ENCODE data around the gene FEZ2. TPM values are rescaled to one million over a fixed set of nuclear protein-coding genes. Genes with fewer than 3 reads are reported as not detected.

FEZ2 gene
- polyA plus RNA-seq, 2 of the 4 experiments (the other 2 are of a cell fraction), result 52.5 to 124 TPM

- DNase-seq (ENCODE audit: low read depth in 1 of 2, low spot score in 1 of 2) (no peak), FAIRE-seq (no peak), ATAC-seq (no peak)
- H3K4me1 ChIP-seq, result peaks cover 27% of the 10 kb centered on the region
- TF ChIP-seq USF2 (IDR thresholded peaks at IDR 0.05), result no peak
- TF ChIP-seq CBX8 (IDR thresholded peaks at IDR 0.05), result no peak
- TF ChIP-seq FOXS1 (CRISPR knock-in tag; IDR thresholded peaks at IDR 0.05), result no peak
- no peak for TF ChIP-seq CHD4 (IDR thresholded peaks at IDR 0.05; ENCODE audit: borderline replicate concordance)
- no peak for TF ChIP-seq RFX5 (IDR thresholded peaks at IDR 0.05)
- TF ChIP-seq CTCF (IDR thresholded peaks at IDR 0.05), result no peak
- no peak for TF ChIP-seq CEBPB (IDR thresholded peaks at IDR 0.05)
- no peak for TF ChIP-seq KDM1A (IDR thresholded peaks at IDR 0.05; ENCODE audit: low read depth)
- no peak for TF ChIP-seq HMGXB4 (CRISPR knock-in tag; IDR thresholded peaks at IDR 0.05; ENCODE audit: borderline replicate concordance)
- no peak for TF ChIP-seq EHF (CRISPR knock-in tag; IDR thresholded peaks at IDR 0.05)
- TF ChIP-seq ZSCAN20 (CRISPR knock-in tag; IDR thresholded peaks at IDR 0.05), result no peak
- no peak for TF ChIP-seq TP53 (CRISPR knock-in tag; IDR thresholded peaks at IDR 0.05)
- TF ChIP-seq ELK1 (IDR thresholded peaks at IDR 0.05; ENCODE audit: low read depth, low read length), result no peak
- TF ChIP-seq NPAS2 (CRISPR knock-in tag; IDR thresholded peaks at IDR 0.05; ENCODE audit: borderline replicate concordance), result no peak
- no peak for TF ChIP-seq FOSB (CRISPR knock-in tag; IDR thresholded peaks at IDR 0.05)
- TF ChIP-seq HES2 (IDR thresholded peaks at IDR 0.05), result no peak
- TF ChIP-seq TFCP2L1 (CRISPR knock-in tag; IDR thresholded peaks at IDR 0.05), result no peak
- TF ChIP-seq CHD2 (IDR thresholded peaks at IDR 0.05; ENCODE audit: low read length, partially characterized antibody), result no peak
- no peak for TF ChIP-seq HOXB13 (CRISPR knock-in tag; IDR thresholded peaks at IDR 0.05; ENCODE audit: low read depth)
- no peak for TF ChIP-seq CBX2 (IDR thresholded peaks at IDR 0.05; ENCODE audit: borderline replicate concordance, low read depth)
- ChIA-PET CTCF (interaction anchor here (1.0 to 1.1 kb wide), 2 partner anchors 10 to 122 kb away, joined by 3 read pairs; no protein-coding TSS in a partner anchor), POLR2A (no interaction called here)
- H3K4me3 ChIP-seq, result no peak overlapping the region
- no peaks in the 10 kb centered on the region for H3K9me3 ChIP-seq
- 92% methylated on average over 5 of the region's 5 CpGs for WGBS (ENCODE audit: missing lambda C conversion rate)
- no peak overlapping the region for H3K27ac ChIP-seq
- no peak overlapping the region for H3K4me2 ChIP-seq
These were observed 15.4 kb downstream of the FEZ2 start for GRCh38 chr2:36582538-36582937.

- peak overlapping the region; percentile 53 to 81 for H3K27ac ChIP-seq
- TF ChIP-seq RFX5 (IDR thresholded peaks at IDR 0.05) (no peak), USF2 (IDR thresholded peaks at IDR 0.05) (no peak), HDAC2 (IDR thresholded peaks at IDR 0.05) (no peak), POLR2AphosphoS2 (conservative IDR thresholded peaks at IDR 0.05; ENCODE audit: low read length) (no peak), RAD21 (conservative IDR thresholded peaks at IDR 0.05 in 1 of 2, IDR thresholded peaks at IDR 0.05 in 1 of 2) (0 out of 5 replicates have a peak, but pooled peaks of 1 of the 2 experiments have one; percentile 8), TP53 (CRISPR knock-in tag; IDR thresholded peaks at IDR 0.05) (no peak), REST (IDR thresholded peaks at IDR 0.05) (no peak), CEBPB (IDR thresholded peaks at IDR 0.05) (no peak)
- peaks cover 34% of the 10 kb centered on the region for H3K4me1 ChIP-seq
- FAIRE-seq (no peak), ATAC-seq (peak; percentile 51 to 63), DNase-seq (ENCODE audit: low read depth in 1 of 2, low spot score in 1 of 2) (no peak)
- POLR2A ChIA-PET, result interaction anchor here (1.4 kb wide), 1 partner anchor 18 kb away, joined by 6 read pairs; the partner anchor contains the start of gene FEZ2
- CTCF ChIA-PET, result interaction anchor here (1.2 to 1.5 kb wide), 3 partner anchors 11 to 85 kb away, joined by 3 to 5 read pairs (median 4); no protein-coding TSS in a partner anchor
- H3K9me3 ChIP-seq, result no peaks in the 10 kb centered on the region
- H3K4me2 ChIP-seq, result peak overlapping the region; percentile 63
- no peak overlapping the region for H3K4me3 ChIP-seq
These were observed 18.7 kb downstream of the FEZ2 start for GRCh38 chr2:36579297-36579664.

Measured in A549 (cell line).